Lower leg skin (tissue), 4 donors: ENCODE results near the gene DEDD. TPM values are rescaled to one million over a fixed set of nuclear protein-coding genes. Genes with fewer than 3 reads are reported as not detected.

Experiments
- DNase-seq, 2 donors: peaks; one replicate each; pipeline ENCODE4 v3.0.0-alpha.2; 2019; ENCODE audit warnings: low spot score in 2 of 2
- H3K4me3 ChIP-seq: fragments of 200-600 bp; sonication (generic); 2 replicates; pipeline ENCODE4 v1.5.1; 2017; ENCODE audit warnings: mild to moderate bottlenecking, low read depth; ENCODE audit not compliant: poor library complexity, severe bottlenecking
- CTCF ChIP-seq, 3 donors: fragments of 450-650 bp; IDR thresholded peaks; one replicate each; pipeline ENCODE4 v1.5.1; 2016; ENCODE audit warnings: antibody characterized with exemption in 3 of 3, mild to moderate bottlenecking in 3 of 3, moderate library complexity in 2 of 3
- POLR2A ChIP-seq, 2 donors: fragments of 450-650 bp; IDR thresholded peaks; one replicate each; pipeline ENCODE4 v1.6.1; 2016 to 2017; ENCODE audit warnings: antibody characterized with exemption in 2 of 2, mild to moderate bottlenecking in 1 of 2, moderate library complexity in 1 of 2
- WGBS, 2 donors: methylation state at CpG; one replicate each; pipeline ENCODE4 v1.1.5; 2018; 5-methylcytosine and 5-hydroxymethylcytosine counted together
- intact Hi-C: fragments of 100-400 bp; cut with DNase I; formaldehyde crosslinking; loops from one replicate; pipeline ENCODE4 v1.15.0; 2023; ENCODE audit warnings: low total_unique reads
- total RNA-seq, 4 donors: library from RNA; depleted of rRNA; stranded (reverse); fragments of >200 nt; gene quantifications; one replicate each; pipeline ENCODE4 v1.1.0, GENCODE V29; 2016

Gene DEDD
- total RNA-seq, 4 donors from 2014 or later, result 26.6 to 38.2 (median 29.6) TPM

- intact Hi-C loops, result no loop called here
- no peak for TF ChIP-seq POLR2A (IDR thresholded peaks at IDR 0.05)
- no peak for TF ChIP-seq CTCF (IDR thresholded peaks at IDR 0.05)
- 3% methylated on average over 22 of the region's 22 CpGs for WGBS, 2 donors
- DNase-seq, result no peak
- H3K4me3 ChIP-seq, result peak overlapping the region; percentile 60
Observed at GRCh38 chr1:161131523-161132409, 701 bp downstream of the DEDD start.

- WGBS, 2 donors, result 58 to 64% methylated on average over 1 of the region's 1 CpG
- TF ChIP-seq CTCF (IDR thresholded peaks at IDR 0.05) (no peak), POLR2A (IDR thresholded peaks at IDR 0.05) (no peak)
- intact Hi-C loops, result no loop called here
- no peak for DNase-seq
- H3K4me3 ChIP-seq, result no peak overlapping the region
Observed at GRCh38 chr1:161130266-161130665, 2.2 kb downstream of the DEDD start.

GRCh38 chr1:161128591-161129420 lies 3.7 kb downstream of the DEDD start:
- DNase-seq, result no peak
- TF ChIP-seq POLR2A (IDR thresholded peaks at IDR 0.05) (no peak), CTCF (IDR thresholded peaks at IDR 0.05) (no peak)
- 92 to 95% methylated on average over 4 of the region's 4 CpGs for WGBS, 2 donors
- no peak overlapping the region for H3K4me3 ChIP-seq
- intact Hi-C loops, result no loop called here

- intact Hi-C loops, result no loop called here
- no peak for DNase-seq
- TF ChIP-seq CTCF (IDR thresholded peaks at IDR 0.05), result no peak
- no peak for TF ChIP-seq POLR2A (IDR thresholded peaks at IDR 0.05)
- H3K4me3 ChIP-seq, result no peak overlapping the region
- WGBS, 2 donors, result 81 to 83% methylated on average over 2 of the region's 2 CpGs
Observed at GRCh38 chr1:161127649-161128048, 4.8 kb downstream of the DEDD start.

GRCh38 chr1:161122967-161123366 lies 9.5 kb downstream of the DEDD start:
- TF ChIP-seq POLR2A (IDR thresholded peaks at IDR 0.05) (no peak), CTCF (IDR thresholded peaks at IDR 0.05) (no peak)
- no peak overlapping the region for H3K4me3 ChIP-seq
- intact Hi-C loops, result no loop called here
- DNase-seq, result no peak
- 83 to 85% methylated on average over 6 of the region's 6 CpGs for WGBS, 2 donors
